Keratinocyte (primary cell): ENCODE data around the gene UQCRC1.

Source experiments
- CTCF ChIP-seq, 3 experiments: IDR thresholded peaks in 1 of 3; conservative IDR thresholded peaks in 1 of 3; optimal IDR thresholded peaks in 1 of 3; 2 replicates in 2 of 3; 3 replicates in 1 of 3; pipeline versions ENCODE3 to v1.5.1; 2011; ENCODE audit warnings: low read length in 3 of 3, mild to moderate bottlenecking in 3 of 3, moderate library complexity in 2 of 3, control low read depth in 1 of 3, inconsistent platforms in 1 of 3; ENCODE audit not compliant: insufficient read depth in 2 of 3; ENCODE audit errors: extremely low read depth in 1 of 3
- EZH2 ChIP-seq: IDR thresholded peaks from one replicate; pipeline ENCODE4 v1.6.1; 2012; ENCODE audit warnings: inconsistent platforms, mild to moderate bottlenecking, low read length, moderate library complexity

GRCh38 chr3:48636149-48636655 is 26.8 kb upstream of the UQCRC1 start:
- TF ChIP-seq CTCF (optimal IDR thresholded peaks at IDR 0.05 in 1 of 3, IDR thresholded peaks at IDR 0.05 in 1 of 3, conservative IDR thresholded peaks at IDR 0.05 in 1 of 3; ENCODE audit: extremely low read depth in 1 of 3, insufficient read depth in 2 of 3, low read length in 3 of 3), result no peak
- TF ChIP-seq EZH2, result no peak
